Coronary artery (tissue), 2 donors: ENCODE results near the gene DLG2.

ENCODE experiments used
- DNase-seq: peaks from one replicate; pipeline ENCODE4 v3.0.0-alpha.2; 2017; ENCODE audit warnings: low spot score
- H3K27ac ChIP-seq, 2 donors: fragments of 200-600 bp; sonication (generic); one replicate each; pipeline ENCODE4 v1.5.1; 2016 to 2019
- H3K4me3 ChIP-seq: fragments of 200-600 bp; sonication (generic); 2 replicates; pipeline ENCODE4 v1.5.1; 2016; ENCODE audit warnings: mild to moderate bottlenecking, moderate library complexity
- TF ChIP-seq, protein P1 (sequence below): fragments of 200-600 bp; sonication (generic); IDR thresholded peaks from one replicate; pipeline ENCODE4 v1.5.1; 2019; ENCODE audit warnings: antibody characterized with exemption

DLG2 gene

DNA sequence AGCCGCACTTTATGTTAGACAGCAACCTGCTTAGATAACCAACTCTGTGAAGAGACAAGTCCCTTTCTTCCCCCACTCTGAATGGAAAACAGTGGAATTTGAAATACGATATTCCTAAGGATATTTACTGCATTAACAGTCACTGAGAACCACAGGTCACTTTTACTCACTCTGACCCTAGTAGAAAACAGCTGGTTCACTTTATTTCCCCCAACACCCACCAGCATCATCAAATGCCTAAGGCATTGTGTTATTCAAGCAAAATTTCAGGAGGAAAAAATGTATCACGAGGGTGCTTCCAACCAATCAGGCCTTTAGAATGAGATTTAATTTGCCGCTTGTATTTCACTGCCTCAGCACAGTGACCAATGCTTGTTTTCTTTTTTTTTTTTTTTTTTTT is 1206.9 kb downstream of the DLG2 start:
- TF ChIP-seq, protein P1, sequence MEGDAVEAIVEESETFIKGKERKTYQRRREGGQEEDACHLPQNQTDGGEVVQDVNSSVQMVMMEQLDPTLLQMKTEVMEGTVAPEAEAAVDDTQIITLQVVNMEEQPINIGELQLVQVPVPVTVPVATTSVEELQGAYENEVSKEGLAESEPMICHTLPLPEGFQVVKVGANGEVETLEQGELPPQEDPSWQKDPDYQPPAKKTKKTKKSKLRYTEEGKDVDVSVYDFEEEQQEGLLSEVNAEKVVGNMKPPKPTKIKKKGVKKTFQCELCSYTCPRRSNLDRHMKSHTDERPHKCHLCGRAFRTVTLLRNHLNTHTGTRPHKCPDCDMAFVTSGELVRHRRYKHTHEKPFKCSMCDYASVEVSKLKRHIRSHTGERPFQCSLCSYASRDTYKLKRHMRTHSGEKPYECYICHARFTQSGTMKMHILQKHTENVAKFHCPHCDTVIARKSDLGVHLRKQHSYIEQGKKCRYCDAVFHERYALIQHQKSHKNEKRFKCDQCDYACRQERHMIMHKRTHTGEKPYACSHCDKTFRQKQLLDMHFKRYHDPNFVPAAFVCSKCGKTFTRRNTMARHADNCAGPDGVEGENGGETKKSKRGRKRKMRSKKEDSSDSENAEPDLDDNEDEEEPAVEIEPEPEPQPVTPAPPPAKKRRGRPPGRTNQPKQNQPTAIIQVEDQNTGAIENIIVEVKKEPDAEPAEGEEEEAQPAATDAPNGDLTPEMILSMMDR = no peak
- Histone ChIP-seq H3K27ac (no peak overlapping the region), H3K4me3 (no peak overlapping the region)
- DNase-seq = no peak

- TF ChIP-seq, protein P1 = no peak
- no peak overlapping the region for H3K27ac ChIP-seq
- no peak for DNase-seq
- no peak overlapping the region for H3K4me3 ChIP-seq
Observed at GRCh38 chr11:84419616-84420015, 1207.5 kb downstream of the DLG2 start.

DNA sequence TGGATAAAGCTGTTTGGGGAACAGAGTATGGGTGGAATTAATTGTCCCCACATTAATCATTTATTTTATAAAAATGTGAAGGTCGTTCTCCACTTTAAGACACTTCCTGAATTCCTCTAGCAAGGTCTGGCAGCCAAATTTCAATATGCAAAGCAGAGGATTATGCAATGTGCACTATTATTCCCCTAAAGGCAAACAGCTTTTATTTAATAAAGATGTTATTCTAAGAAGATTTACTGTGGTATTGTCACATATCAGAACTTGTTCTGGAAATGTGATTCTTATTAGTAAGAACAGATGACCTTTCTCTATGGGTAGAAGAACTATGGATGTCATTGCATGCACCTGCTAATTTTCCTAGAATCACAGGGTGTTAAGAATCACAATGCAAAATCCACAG is 1212.2 kb downstream of the DLG2 start:
- DNase-seq = no peak
- Histone ChIP-seq H3K4me3 (no peak overlapping the region), H3K27ac (no peak overlapping the region)
- TF ChIP-seq, protein P1 = no peak

- TF ChIP-seq, protein P1 = no peak
- Histone ChIP-seq H3K27ac (no peak overlapping the region), H3K4me3 (no peak overlapping the region)
- no peak for DNase-seq
Observed at GRCh38 chr11:84413549-84413948, 1213.6 kb downstream of the DLG2 start.

- H3K27ac ChIP-seq = no peak overlapping the region
- TF ChIP-seq, protein P1 = no peak
- no peak overlapping the region for H3K4me3 ChIP-seq
- no peak for DNase-seq
Observed at GRCh38 chr11:84412862-84413261, 1214.3 kb downstream of the DLG2 start.

DNA sequence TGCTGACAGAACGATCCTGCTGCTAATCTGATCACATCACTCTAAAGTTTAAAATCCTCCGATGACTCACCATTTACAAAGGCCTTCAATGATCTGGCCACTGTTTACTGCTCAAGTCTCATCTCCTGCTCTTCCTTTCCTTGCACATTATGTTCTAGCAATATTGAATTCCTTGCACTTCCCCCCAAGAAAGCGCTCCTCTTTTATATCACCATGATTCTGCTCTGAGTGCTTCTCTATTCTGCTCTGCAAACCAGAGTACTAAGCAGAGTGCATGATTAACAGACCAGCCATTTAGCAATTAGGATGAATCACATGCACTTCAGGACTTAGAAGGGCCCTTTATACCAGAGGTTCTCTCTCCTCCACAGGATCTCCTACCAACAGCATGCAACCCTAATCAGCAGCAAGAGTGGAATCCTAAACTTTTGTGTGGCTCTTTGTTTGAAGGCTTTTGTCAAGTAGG is 1218.2 kb downstream of the DLG2 start:
- no peak overlapping the region for H3K27ac ChIP-seq
- no peak overlapping the region for H3K4me3 ChIP-seq
- no peak for DNase-seq
- TF ChIP-seq, protein P1 = no peak

GRCh38 chr11:84407091-84407490 is 1220.1 kb downstream of the DLG2 start:
- Histone ChIP-seq H3K4me3 (no peak overlapping the region), H3K27ac (no peak overlapping the region)
- no peak for DNase-seq
- TF ChIP-seq, protein P1 = no peak
